PFSK-1 (cell line): ENCODE results near the gene DGKH.

Source experiments
- FOXP2 ChIP-seq: optimal IDR thresholded peaks from 2 replicates; pipeline ENCODE3; 2011; ENCODE audit warnings: borderline replicate concordance, control low read depth, inconsistent platforms; ENCODE audit not compliant: insufficient read depth; ENCODE audit errors: extremely low read length, extremely low read depth
- POLR2AphosphoS5 ChIP-seq: IDR thresholded peaks from 2 replicates; pipeline ENCODE4 v1.6.1; 2012; ENCODE audit warnings: low read depth, mild to moderate bottlenecking, control low read depth, low read length, moderate library complexity
- TF ChIP-seq, protein P1 (sequence below), 2 experiments: IDR thresholded peaks; 2 replicates each; pipeline versions ENCODE4 v1.6.1 to v1.8.0; 2011 to 2012; ENCODE audit warnings: low read depth in 2 of 2, low read length in 2 of 2, control low read depth in 1 of 2, inconsistent platforms in 1 of 2, mild to moderate bottlenecking in 1 of 2, moderate library complexity in 1 of 2; ENCODE audit not compliant: insufficient read depth in 1 of 2

DNA sequence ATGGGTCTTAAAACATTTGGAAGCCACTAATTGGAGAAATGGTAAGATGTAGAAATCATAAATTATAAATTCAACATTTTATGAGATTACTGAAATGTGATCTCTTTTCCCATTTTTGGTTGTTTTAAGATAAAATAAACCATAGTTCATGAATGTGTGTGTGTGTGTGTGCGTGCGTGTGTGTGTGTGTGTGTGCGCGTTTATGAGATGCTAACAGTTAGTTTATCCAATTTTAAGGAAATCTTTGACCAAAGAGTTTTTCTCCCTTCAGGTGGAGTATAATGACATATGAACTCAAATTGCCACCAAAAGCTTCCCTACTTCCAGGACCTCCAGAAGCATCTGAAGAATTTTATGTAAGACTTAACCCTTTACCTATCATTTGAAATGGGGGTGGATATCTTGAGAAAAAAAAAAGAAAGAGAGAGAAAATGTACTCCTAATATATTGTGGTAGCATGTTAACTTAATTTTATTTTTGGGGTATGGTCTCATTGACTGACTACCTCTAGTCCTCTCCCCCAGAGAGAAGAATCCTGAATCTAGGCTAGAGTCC, 125.4 kb downstream of the DGKH start:
- no peak for TF ChIP-seq POLR2AphosphoS5
- TF ChIP-seq, protein P1, sequence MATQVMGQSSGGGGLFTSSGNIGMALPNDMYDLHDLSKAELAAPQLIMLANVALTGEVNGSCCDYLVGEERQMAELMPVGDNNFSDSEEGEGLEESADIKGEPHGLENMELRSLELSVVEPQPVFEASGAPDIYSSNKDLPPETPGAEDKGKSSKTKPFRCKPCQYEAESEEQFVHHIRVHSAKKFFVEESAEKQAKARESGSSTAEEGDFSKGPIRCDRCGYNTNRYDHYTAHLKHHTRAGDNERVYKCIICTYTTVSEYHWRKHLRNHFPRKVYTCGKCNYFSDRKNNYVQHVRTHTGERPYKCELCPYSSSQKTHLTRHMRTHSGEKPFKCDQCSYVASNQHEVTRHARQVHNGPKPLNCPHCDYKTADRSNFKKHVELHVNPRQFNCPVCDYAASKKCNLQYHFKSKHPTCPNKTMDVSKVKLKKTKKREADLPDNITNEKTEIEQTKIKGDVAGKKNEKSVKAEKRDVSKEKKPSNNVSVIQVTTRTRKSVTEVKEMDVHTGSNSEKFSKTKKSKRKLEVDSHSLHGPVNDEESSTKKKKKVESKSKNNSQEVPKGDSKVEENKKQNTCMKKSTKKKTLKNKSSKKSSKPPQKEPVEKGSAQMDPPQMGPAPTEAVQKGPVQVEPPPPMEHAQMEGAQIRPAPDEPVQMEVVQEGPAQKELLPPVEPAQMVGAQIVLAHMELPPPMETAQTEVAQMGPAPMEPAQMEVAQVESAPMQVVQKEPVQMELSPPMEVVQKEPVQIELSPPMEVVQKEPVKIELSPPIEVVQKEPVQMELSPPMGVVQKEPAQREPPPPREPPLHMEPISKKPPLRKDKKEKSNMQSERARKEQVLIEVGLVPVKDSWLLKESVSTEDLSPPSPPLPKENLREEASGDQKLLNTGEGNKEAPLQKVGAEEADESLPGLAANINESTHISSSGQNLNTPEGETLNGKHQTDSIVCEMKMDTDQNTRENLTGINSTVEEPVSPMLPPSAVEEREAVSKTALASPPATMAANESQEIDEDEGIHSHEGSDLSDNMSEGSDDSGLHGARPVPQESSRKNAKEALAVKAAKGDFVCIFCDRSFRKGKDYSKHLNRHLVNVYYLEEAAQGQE (IDR thresholded peaks at IDR 0.05; ENCODE audit: insufficient read depth in 1 of 2, low read depth in 2 of 2, low read length in 2 of 2), result no peak
- no peak for TF ChIP-seq FOXP2
